ENCODE measurements around the gene HLA-DQA1. TPM values are rescaled to one million over a fixed set of nuclear protein-coding genes. Genes with fewer than 3 reads are reported as not detected.
"Not testable (repeated sequence)": the region's sequence is repeated elsewhere in the genome, so short reads cannot be mapped to it uniquely, and the experiment has no call there.

HLA-DQA1 gene
- total RNA-seq, 5 donors from 2014 or later (not counting 1 experiment from before 2014, with no cell fraction given), result 6.9 to 25.8 (median 10.8) TPM

GRCh38 chr6:32625137-32625536 lies 12.1 kb upstream of the HLA-DQA1 start:
- Histone ChIP-seq H3K4me1 (ENCODE audit: control insufficient read depth in 1 of 2, extremely low read depth in 1 of 2, insufficient read depth in 2 of 2, low read length in 2 of 2) (peaks cover 22 to 24% of the 10 kb centered on the region in 2 experiments), H3K27ac (ENCODE audit: low read length) (no peak overlapping the region), H3K27me3 (replicated peaks in 1 of 2; ENCODE audit: control insufficient read depth in 2 of 2, extremely low read depth in 1 of 2, insufficient read depth in 2 of 2, low read length in 1 of 2) (no peaks in the 10 kb centered on the region), H3K4me3 (ENCODE audit: control insufficient read depth in 1 of 2, extremely low read depth in 1 of 2, low read length in 1 of 2) (no peak overlapping the region), H3K36me3 (ENCODE audit: control insufficient read depth in 2 of 2, extremely low read depth in 1 of 2, insufficient read depth in 1 of 2, low read length in 1 of 2) (no peaks in the 10 kb centered on the region), H3K9me3 (no peaks in the 10 kb centered on the region)
- 33% methylated on average over 3 of the region's 5 CpGs for WGBS (ENCODE audit: insufficient coverage)
- Mint-ChIP-seq H3K36me3 (no peaks in the 10 kb centered on the region), H3K9me3 (no peaks in the 10 kb centered on the region), H3K4me3 (peak overlapping the region in 1 of 3 donors; percentile 14), H3K27me3 (no peaks in the 10 kb centered on the region), H3K27ac (peak overlapping the region; percentile 65 to 84), H3K4me1 (peaks cover 40 to 67% (median 47%) of the 10 kb centered on the region in 3 donors)
- POLR2A ChIA-PET, result no interaction called here
- no peak for DNase-seq
- ATAC-seq (replicated peaks in 1 of 4), result no peak
- CTCF ChIA-PET, result no interaction called here

- ChIA-PET CTCF (no interaction called here), POLR2A (no interaction called here)
- Mint-ChIP-seq H3K27me3 (no peaks in the 10 kb centered on the region), H3K36me3 (no peaks in the 10 kb centered on the region), H3K9me3 (no peaks in the 10 kb centered on the region), H3K4me3 (no peak overlapping the region), H3K27ac (no peak overlapping the region), H3K4me1 (peaks cover 35 to 54% (median 35%) of the 10 kb centered on the region in 3 donors)
- DNase-seq, result no peak
- 0% methylated on average over 1 of the region's 3 CpGs for whole genome bisulfite sequencing (ENCODE audit: insufficient coverage)
- H3K27ac ChIP-seq (ENCODE audit: low read length), result no peak overlapping the region
- ATAC-seq (replicated peaks in 1 of 4), result no peak
- H3K27me3 ChIP-seq (replicated peaks in 1 of 2; ENCODE audit: control insufficient read depth in 2 of 2, extremely low read depth in 1 of 2, insufficient read depth in 2 of 2, low read length in 1 of 2), result no peaks in the 10 kb centered on the region
- H3K4me1 ChIP-seq (ENCODE audit: control insufficient read depth in 1 of 2, extremely low read depth in 1 of 2, insufficient read depth in 2 of 2, low read length in 2 of 2), result peaks cover 19 to 22% of the 10 kb centered on the region in 2 experiments
- H3K9me3 ChIP-seq, result no peaks in the 10 kb centered on the region
- H3K4me3 ChIP-seq (ENCODE audit: control insufficient read depth in 1 of 2, extremely low read depth in 1 of 2, low read length in 1 of 2), result no peak overlapping the region
- no peaks in the 10 kb centered on the region for H3K36me3 ChIP-seq (ENCODE audit: control insufficient read depth in 2 of 2, extremely low read depth in 1 of 2, insufficient read depth in 1 of 2, low read length in 1 of 2)
Measured at GRCh38 chr6:32627249-32627648, 10.0 kb upstream of the HLA-DQA1 start.

- peaks cover 15 to 16% of the 10 kb centered on the region in 2 experiments for H3K4me1 ChIP-seq (ENCODE audit: control insufficient read depth in 1 of 2, extremely low read depth in 1 of 2, insufficient read depth in 2 of 2, low read length in 2 of 2)
- CTCF ChIA-PET, result no interaction called here
- POLR2A ChIA-PET, result interaction anchor here in 1 of 2 donors (0.7 kb wide), 1 partner anchor 9 kb away, joined by 3 read pairs; the partner anchor contains the start of gene HLA-DQA1
Measured at GRCh38 chr6:32627831-32628230, 9.4 kb upstream of the HLA-DQA1 start.

GRCh38 chr6:32629793-32630192 lies 7.4 kb upstream of the HLA-DQA1 start:
- H3K27ac Mint-ChIP-seq; H3K9me3 Mint-ChIP-seq; H3K36me3 ChIP-seq (ENCODE audit: control insufficient read depth in 2 of 2, extremely low read depth in 1 of 2, insufficient read depth in 1 of 2, low read length in 1 of 2); H3K4me3 ChIP-seq (ENCODE audit: control insufficient read depth in 1 of 2, extremely low read depth in 1 of 2, low read length in 1 of 2); H3K36me3 Mint-ChIP-seq; CTCF ChIA-PET; H3K27me3 Mint-ChIP-seq; H3K4me1 ChIP-seq (ENCODE audit: control insufficient read depth in 1 of 2, extremely low read depth in 1 of 2, insufficient read depth in 2 of 2, low read length in 2 of 2); DNase-seq; H3K9me3 ChIP-seq; POLR2A ChIA-PET; H3K4me3 Mint-ChIP-seq; ATAC-seq (replicated peaks in 1 of 4); H3K27me3 ChIP-seq (replicated peaks in 1 of 2; ENCODE audit: control insufficient read depth in 2 of 2, extremely low read depth in 1 of 2, insufficient read depth in 2 of 2, low read length in 1 of 2); H3K27ac ChIP-seq (ENCODE audit: low read length): not testable (repeated sequence)
- no CpG with 5 or more reads among the region's 13 CpGs for WGBS (ENCODE audit: insufficient coverage)
- peaks cover 13 to 45% (median 20%) of the 10 kb centered on the region in 3 donors for H3K4me1 Mint-ChIP-seq

More at GRCh38 chr6:32627831-32628230, 9.4 kb upstream of the HLA-DQA1 start:
- no peak overlapping the region for H3K4me3 Mint-ChIP-seq
- Histone ChIP-seq H3K27ac (ENCODE audit: low read length) (no peak overlapping the region), H3K27me3 (replicated peaks in 1 of 2; ENCODE audit: control insufficient read depth in 2 of 2, extremely low read depth in 1 of 2, insufficient read depth in 2 of 2, low read length in 1 of 2) (no peaks in the 10 kb centered on the region), H3K4me3 (ENCODE audit: control insufficient read depth in 1 of 2, extremely low read depth in 1 of 2, low read length in 1 of 2) (no peak overlapping the region), H3K36me3 (ENCODE audit: control insufficient read depth in 2 of 2, extremely low read depth in 1 of 2, insufficient read depth in 1 of 2, low read length in 1 of 2) (no peaks in the 10 kb centered on the region), H3K9me3 (no peaks in the 10 kb centered on the region)
- ATAC-seq (replicated peaks in 1 of 4), result no peak
- H3K27ac Mint-ChIP-seq, result peak overlapping the region in 1 of 2 donors; percentile 68
- H3K27me3 Mint-ChIP-seq, result no peaks in the 10 kb centered on the region
- H3K4me1 Mint-ChIP-seq, result peaks cover 29 to 54% (median 30%) of the 10 kb centered on the region in 3 donors
- WGBS (ENCODE audit: insufficient coverage), result 0% methylated on average over 1 of the region's 3 CpGs
- no peaks in the 10 kb centered on the region for H3K9me3 Mint-ChIP-seq
- H3K36me3 Mint-ChIP-seq, result no peaks in the 10 kb centered on the region
- DNase-seq, result peak in 21 of 35 experiments; percentile 7 to 71 (median 40)

- H3K4me1 ChIP-seq (ENCODE audit: control insufficient read depth in 1 of 2, extremely low read depth in 1 of 2, insufficient read depth in 2 of 2, low read length in 2 of 2), result peaks cover 0 to 2% of the 10 kb centered on the region in 2 experiments
- WGBS (ENCODE audit: insufficient coverage), result no CpG with 5 or more reads among the region's 2 CpGs
- Mint-ChIP-seq H3K27me3 (peaks cover 0 to 6% of the 10 kb centered on the region in 2 donors), H3K27ac (no peak overlapping the region), H3K9me3 (no peaks in the 10 kb centered on the region), H3K4me3 (no peak overlapping the region), H3K36me3 (no peaks in the 10 kb centered on the region), H3K4me1 (peaks cover 0 to 31% (median 5%) of the 10 kb centered on the region in 3 donors)
- no peaks in the 10 kb centered on the region for H3K36me3 ChIP-seq (ENCODE audit: control insufficient read depth in 2 of 2, extremely low read depth in 1 of 2, insufficient read depth in 1 of 2, low read length in 1 of 2)
- ATAC-seq (replicated peaks in 1 of 4) (no peak), DNase-seq (no peak)
- no peak overlapping the region for H3K4me3 ChIP-seq (ENCODE audit: control insufficient read depth in 1 of 2, extremely low read depth in 1 of 2, low read length in 1 of 2)
- H3K27me3 ChIP-seq (replicated peaks in 1 of 2; ENCODE audit: control insufficient read depth in 2 of 2, extremely low read depth in 1 of 2, insufficient read depth in 2 of 2, low read length in 1 of 2), result no peaks in the 10 kb centered on the region
- H3K9me3 ChIP-seq, result no peaks in the 10 kb centered on the region
- POLR2A ChIA-PET, result interaction anchor here (0.6 to 0.7 kb wide), 3 partner anchors 12 to 84 kb away, joined by 3 to 5 read pairs (median 5); no protein-coding TSS in a partner anchor
- H3K27ac ChIP-seq (ENCODE audit: low read length), result no peak overlapping the region
- CTCF ChIA-PET, result interaction anchor here in 1 of 2 donors (0.6 kb wide), 1 partner anchor 168 kb away, joined by 4 read pairs; no protein-coding TSS in a partner anchor
Measured at GRCh38 chr6:32635526-32636123, 1.6 kb upstream of the HLA-DQA1 start.

- H3K27ac ChIP-seq (ENCODE audit: low read length), result no peak overlapping the region
- no peaks in the 10 kb centered on the region for H3K36me3 Mint-ChIP-seq
- peaks cover 0 to 6% of the 10 kb centered on the region in 2 donors for H3K27me3 Mint-ChIP-seq
- H3K27me3 ChIP-seq (replicated peaks in 1 of 2; ENCODE audit: control insufficient read depth in 2 of 2, extremely low read depth in 1 of 2, insufficient read depth in 2 of 2, low read length in 1 of 2), result no peaks in the 10 kb centered on the region
- no peaks in the 10 kb centered on the region for H3K36me3 ChIP-seq (ENCODE audit: control insufficient read depth in 2 of 2, extremely low read depth in 1 of 2, insufficient read depth in 1 of 2, low read length in 1 of 2)
- POLR2A ChIA-PET, result interaction anchor here in 1 of 2 donors (0.5 kb wide), 1 partner anchor 9 kb away, joined by 3 read pairs; no protein-coding TSS in a partner anchor
- H3K27ac Mint-ChIP-seq, result no peak overlapping the region
- DNase-seq (no peak), ATAC-seq (replicated peaks in 1 of 4) (no peak)
- no peak overlapping the region for H3K4me3 ChIP-seq (ENCODE audit: control insufficient read depth in 1 of 2, extremely low read depth in 1 of 2, low read length in 1 of 2)
- no peaks in the 10 kb centered on the region for H3K9me3 Mint-ChIP-seq
- H3K9me3 ChIP-seq, result no peaks in the 10 kb centered on the region
- CTCF ChIA-PET, result interaction anchor here in 1 of 2 donors (0.6 kb wide), 1 partner anchor 54 kb away, joined by 3 read pairs; no protein-coding TSS in a partner anchor
- no CpG with 5 or more reads among the region's 3 CpGs for WGBS (ENCODE audit: insufficient coverage)
- H3K4me3 Mint-ChIP-seq, result peak overlapping the region in 1 of 3 donors; percentile 56
- H3K4me1 ChIP-seq (ENCODE audit: control insufficient read depth in 1 of 2, extremely low read depth in 1 of 2, insufficient read depth in 2 of 2, low read length in 2 of 2), result peaks cover 0 to 3% of the 10 kb centered on the region in 2 experiments
- H3K4me1 Mint-ChIP-seq, result peaks cover 11 to 47% (median 23%) of the 10 kb centered on the region in 3 donors
Measured at GRCh38 chr6:32637883-32638282, 677 bp downstream of the HLA-DQA1 start.
